IMR-90 (cell line): ENCODE data around the gene MT1A. TPM values are rescaled to one million over a fixed set of nuclear protein-coding genes. Genes with fewer than 3 reads are reported as not detected.

Source experiments
- ATAC-seq: fragments of 200-7000 bp; cut with Tn5 transposase; 2 replicates; pipeline ENCODE4 v1.9.1; 2020; ENCODE audit warnings: low read depth, mild to moderate bottlenecking, moderate library complexity
- BruUV-seq: library from RNA; stranded (reverse); fragments of 400-500 nt; replicated peaks from 2 replicates; lab custom pipeline; 2021; lab: Mats Ljungman, UMichigan
- CTCF ChIA-PET: fragments of 300-600 bp; formaldehyde crosslinking; extraction: SDS; loops from one replicate; lab custom pipeline; 2021; ENCODE audit warnings: antibody characterized with exemption; lab: Yijun Ruan, JAX
- POLR2A ChIA-PET: fragments of 300-600 bp; sonication (Branson Sonifier 250); formaldehyde crosslinking; loops from one replicate; lab custom pipeline; 2022; ENCODE audit warnings: antibody characterized with exemption; ENCODE audit not compliant: unreplicated experiment; lab: Charles Lee
- DNase-seq: peaks from one replicate; pipeline ENCODE4 v3.0.0; 2013
- H2AFZ ChIP-seq: replicated peaks from 2 replicates; pipeline ENCODE3; 2013; ENCODE audit warnings: low read length, mild to moderate bottlenecking; ENCODE audit not compliant: poor library complexity
- H2AK5ac ChIP-seq: 2 replicates; pipeline ENCODE4 v1.6.1; 2013; ENCODE audit warnings: low read depth, low read length, inconsistent platforms
- H2AK9ac ChIP-seq: replicated peaks from 2 replicates; pipeline ENCODE3; 2013; ENCODE audit warnings: mild to moderate bottlenecking, low read depth, low read length, moderate library complexity; ENCODE audit not compliant: poor library complexity
- H2BK120ac ChIP-seq: 2 replicates; pipeline ENCODE4 v1.6.1; 2013; ENCODE audit warnings: low read depth, low read length, inconsistent platforms
- H2BK15ac ChIP-seq: 3 replicates; pipeline ENCODE4 v1.6.1; 2013; ENCODE audit warnings: low read depth, low read length, inconsistent platforms
- H2BK20ac ChIP-seq: 2 replicates; pipeline ENCODE4 v1.6.1; 2013; ENCODE audit warnings: low read depth, mild to moderate bottlenecking, inconsistent platforms, low read length, moderate library complexity
- H2BK5ac ChIP-seq: 2 replicates; pipeline ENCODE4 v1.6.1; 2013; ENCODE audit warnings: mild to moderate bottlenecking, low read depth, low read length, inconsistent platforms; ENCODE audit not compliant: poor library complexity, severe bottlenecking
- H3K14ac ChIP-seq: replicated peaks from 2 replicates; pipeline ENCODE4 v1.6.1; 2013; ENCODE audit warnings: low read depth, low read length, inconsistent platforms
- H3K18ac ChIP-seq: 2 replicates; pipeline ENCODE4 v1.6.1; 2013; ENCODE audit warnings: low read depth, low read length, control low read depth
- H3K23ac ChIP-seq: 2 replicates; pipeline ENCODE4 v1.6.1; 2013; ENCODE audit warnings: low read depth, low read length, inconsistent platforms
- H3K27ac ChIP-seq: 2 replicates; pipeline ENCODE4 v1.5.1; 2013; ENCODE audit warnings: mild to moderate bottlenecking, control low read depth, low read length; ENCODE audit not compliant: insufficient read depth
- H3K27me3 ChIP-seq: 2 replicates; pipeline ENCODE4 v1.6.1; 2013; ENCODE audit warnings: low read length; ENCODE audit not compliant: control insufficient read depth, insufficient read depth
- H3K36me3 ChIP-seq: 2 replicates; pipeline ENCODE4 v1.6.1; 2013; ENCODE audit warnings: low read length, mixed read lengths; ENCODE audit not compliant: control insufficient read depth, insufficient read depth
- H3K4ac ChIP-seq: 2 replicates; pipeline ENCODE4 v1.6.1; 2013; ENCODE audit warnings: low read depth, low read length, inconsistent platforms
- H3K4me1 ChIP-seq: 2 replicates; pipeline ENCODE4 v1.6.1; 2013; ENCODE audit warnings: low read length, mixed read lengths; ENCODE audit not compliant: control insufficient read depth, insufficient read depth
- H3K4me2 ChIP-seq: 2 replicates; pipeline ENCODE4 v1.6.1; 2013; ENCODE audit warnings: low read depth, mild to moderate bottlenecking, control low read depth, low read length, moderate library complexity
- H3K4me3 ChIP-seq: 2 replicates; pipeline ENCODE4 v1.5.1; 2013; ENCODE audit warnings: low read depth, mild to moderate bottlenecking, control low read depth, low read length, moderate library complexity; ENCODE audit not compliant: insufficient read depth
- H3K56ac ChIP-seq: 2 replicates; pipeline ENCODE4 v1.6.1; 2013; ENCODE audit warnings: low read length, inconsistent platforms; ENCODE audit not compliant: insufficient read depth; ENCODE audit errors: extremely low read depth
- H3K79me1 ChIP-seq, 2 experiments: 2 replicates each; pipeline ENCODE4 v1.6.1; 2013; ENCODE audit warnings: low read length in 2 of 2, inconsistent platforms in 1 of 2, low read depth in 1 of 2
- H3K9ac ChIP-seq: 2 replicates; pipeline ENCODE4 v1.6.1; 2013; ENCODE audit warnings: low read depth, low read length, control low read depth
- H3K9me1 ChIP-seq: 2 replicates; pipeline ENCODE4 v1.6.1; 2013; ENCODE audit warnings: low read length, inconsistent platforms; ENCODE audit not compliant: insufficient read depth
- H3K9me3 ChIP-seq: 2 replicates; pipeline ENCODE4 v1.6.1; 2013; ENCODE audit warnings: low read length; ENCODE audit not compliant: control insufficient read depth, insufficient read depth
- H4K20me1 ChIP-seq: 2 replicates; pipeline ENCODE4 v1.6.1; 2013; ENCODE audit warnings: low read length, inconsistent platforms; ENCODE audit not compliant: insufficient read depth
- H4K5ac ChIP-seq: 2 replicates; pipeline ENCODE4 v1.6.1; 2013; ENCODE audit warnings: mild to moderate bottlenecking, low read depth, low read length, control low read depth
- H4K8ac ChIP-seq, 2 experiments: 2 replicates each; pipeline ENCODE4 v1.6.1; 2013; ENCODE audit warnings: low read depth in 2 of 2, low read length in 2 of 2, control low read depth in 1 of 2, inconsistent platforms in 1 of 2
- H4K91ac ChIP-seq: 2 replicates; pipeline ENCODE4 v1.6.1; 2013; ENCODE audit warnings: low read depth, low read length, inconsistent platforms; ENCODE audit not compliant: insufficient read depth
- BHLHE40 ChIP-seq: fragments of 150-350 bp; IDR thresholded peaks from 2 replicates; pipeline ENCODE4 v1.6.1; 2016; ENCODE audit warnings: mild to moderate bottlenecking, low read depth, low read length
- CEBPB ChIP-seq: IDR thresholded peaks from 2 replicates; pipeline ENCODE4 v1.6.1; 2012; ENCODE audit warnings: low read depth, low read length, improper control_type of control experiment
- CHD1 ChIP-seq: IDR thresholded peaks from 2 replicates; pipeline ENCODE4 v1.6.1; 2012; ENCODE audit warnings: low read depth, low read length, improper control_type of control experiment
- FOS ChIP-seq: fragments of 150-350 bp; IDR thresholded peaks from 2 replicates; pipeline ENCODE4 v1.6.1; 2016; ENCODE audit warnings: low read depth, low read length
- MAFK ChIP-seq: IDR thresholded peaks from 2 replicates; pipeline ENCODE4 v1.6.1; 2012; ENCODE audit warnings: low read depth, low read length, improper control_type of control experiment
- MAZ ChIP-seq: IDR thresholded peaks from 2 replicates; pipeline ENCODE4 v1.6.1; 2012; ENCODE audit warnings: low read depth, mild to moderate bottlenecking, low read length, improper control_type of control experiment, moderate library complexity, borderline replicate concordance
- MXI1 ChIP-seq: IDR thresholded peaks from 2 replicates; pipeline ENCODE4 v1.6.1; 2012; ENCODE audit warnings: low read depth, mild to moderate bottlenecking, low read length, moderate library complexity, borderline replicate concordance
- NFE2L2 ChIP-seq: fragments of 150-350 bp; IDR thresholded peaks from 2 replicates; pipeline ENCODE4 v1.6.1; 2016; ENCODE audit warnings: low read depth, mild to moderate bottlenecking, low read length
- POLR2A ChIP-seq: IDR thresholded peaks from 2 replicates; pipeline ENCODE4 v1.6.1; 2012; ENCODE audit warnings: mild to moderate bottlenecking, low read depth, low read length
- RAD21 ChIP-seq: IDR thresholded peaks from 2 replicates; pipeline ENCODE4 v1.6.1; 2012; ENCODE audit warnings: low read length, improper control_type of control experiment
- RCOR1 ChIP-seq: IDR thresholded peaks from 2 replicates; pipeline ENCODE4 v1.6.1; 2012; ENCODE audit warnings: mild to moderate bottlenecking, low read length, improper control_type of control experiment; ENCODE audit not compliant: insufficient replicate concordance
- RFX5 ChIP-seq: IDR thresholded peaks from 2 replicates; pipeline ENCODE4 v1.8.0; 2012; ENCODE audit warnings: low read depth, mild to moderate bottlenecking, low read length, moderate library complexity
- SMC3 ChIP-seq: fragments of 150-350 bp; IDR thresholded peaks from 2 replicates; pipeline ENCODE4 v1.6.1; 2016; ENCODE audit warnings: low read depth, mild to moderate bottlenecking, antibody characterized with exemption, low read length, moderate library complexity
- whole genome bisulfite sequencing, 2 experiments: methylation state at CpG; one replicate each; pipeline versions ENCODE4 v1.1.5 to v1.1.7; 2013; ENCODE audit warnings: missing lambda C conversion rate in 2 of 2; ENCODE audit not compliant: insufficient read length in 1 of 2; ENCODE audit errors: extremely low coverage in 2 of 2; 5-methylcytosine and 5-hydroxymethylcytosine counted together
- dilution Hi-C: fragments of 300-500 bp; cut with HindIII; formaldehyde crosslinking; loops from one replicate; pipeline ENCODE4 v1.14.3; 2018; ENCODE audit warnings: low sequenced_read_pairs; ENCODE audit not compliant: unreplicated experiment
- in situ Hi-C: fragments of 300-500 bp; cut with MboI; formaldehyde crosslinking; loops from 3 replicates; pipeline ENCODE4 v1.14.3; 2019; ENCODE audit warnings: low sequenced_read_pairs, inconsistent platforms, mixed read lengths
- intact Hi-C: fragments of 100-400 bp; cut with micrococcal nuclease; formaldehyde crosslinking; loops from 2 replicates; pipeline ENCODE4 v1.10.0; 2022
- polyA plus RNA-seq, 3 experiments: library from polyadenylated mRNA; depleted of rRNA; stranded (reverse); fragments of >200 nt; gene quantifications; 2 replicates each; pipeline ENCODE4 v1.2.3, GENCODE V29; 2012; ENCODE audit warnings: low replicate concordance in 1 of 3
- total RNA-seq: library from RNA; depleted of rRNA; stranded (reverse); fragments of >200 nt; gene quantifications from 2 replicates; pipeline ENCODE4 v1.2.3, GENCODE V29; 2012
- TF ChIP-seq, protein P1 (sequence below): conservative IDR thresholded peaks from 2 replicates; pipeline ENCODE4 v1.5.1; 2012; ENCODE audit warnings: mild to moderate bottlenecking, low read depth, low read length, improper control_type of control experiment
- TF ChIP-seq, protein P2 (sequence below): fragments of 150-350 bp; IDR thresholded peaks from 2 replicates; pipeline ENCODE4 v1.6.1; 2016; ENCODE audit warnings: low read depth, mild to moderate bottlenecking, low read length, moderate library complexity, borderline replicate concordance

Gene MT1A
- total and polyA plus RNA-seq, 2 of the 4 experiments (the other 2 are of a cell fraction) = 1.6 TPM; not detected in 1

DNA sequence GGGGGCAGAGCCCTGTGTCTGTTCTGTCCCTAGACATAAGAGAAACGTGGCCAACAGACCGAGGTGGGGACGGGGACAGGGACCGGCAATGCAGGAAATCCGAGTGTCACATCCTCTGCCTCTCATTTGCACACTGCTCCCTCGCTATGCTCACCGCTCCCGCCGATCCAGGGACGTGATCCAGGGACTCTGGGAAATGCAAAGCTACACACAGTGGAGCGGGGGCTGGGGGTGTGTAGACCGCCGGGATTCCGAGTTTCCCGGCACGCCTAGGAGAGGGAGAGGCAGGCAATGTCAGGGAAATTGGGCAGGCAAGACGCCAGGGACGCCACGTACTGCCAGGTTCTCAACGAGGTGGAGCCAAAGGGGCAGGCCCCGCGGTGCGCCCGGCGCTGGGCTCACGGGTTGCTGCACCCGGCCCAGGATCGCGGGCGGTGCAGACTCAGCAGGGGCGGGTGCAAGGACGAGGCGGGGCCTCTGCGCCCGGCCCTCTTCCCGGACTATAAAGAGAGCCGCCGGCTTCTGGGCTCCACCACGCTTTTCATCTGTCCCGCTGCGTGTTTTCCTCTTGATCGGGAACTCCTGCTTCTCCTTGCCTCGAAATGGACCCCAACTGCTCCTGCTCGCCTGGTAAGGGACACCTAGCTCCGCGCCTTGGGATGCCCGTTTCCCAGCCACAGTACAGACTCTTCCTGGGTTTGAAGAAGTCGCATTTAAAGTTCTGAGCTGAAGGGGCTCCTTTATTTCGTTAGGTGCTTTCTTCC, 43.7 kb downstream of the MT1A start, which contains the start of gene MT1X:
MT1X (plus strand) TSS at position 532 of the 764 bp plus-strand sequence; CDS start at position 603, 71 bp downstream.
- H3K79me1 ChIP-seq = peaks cover 3% of the 10 kb centered on the region in 2 experiments; a peak in 1 of 4 replicates
- peak within 1 kb of the TSS; percentile 73 for H3K23ac ChIP-seq
- 1% methylated on average over 20 of the region's 49 CpGs; no CpG with 5 or more reads in 1 of the 2 experiments for WGBS, 2 experiments
- peak within 1 kb of the TSS; percentile 19; the same call in 1 of the 3 replicates for H2BK15ac ChIP-seq
- peak within 1 kb of the TSS; percentile 21 for H2BK20ac ChIP-seq
- H4K20me1 ChIP-seq = no peaks in the 10 kb centered on the region
- H2AK9ac ChIP-seq = peak within 1 kb of the TSS; percentile 90
- peaks cover 7% of the 10 kb centered on the region; the same call in 1 of the 2 replicates for H3K4me1 ChIP-seq
- ChIA-PET POLR2A (interaction anchor here (0.6 kb wide), 1 partner anchor 29 kb away, joined by 9 read pairs; no protein-coding TSS in a partner anchor), CTCF (interaction anchor here (1.8 kb wide), 1 partner anchor 9 kb away, joined by 8 read pairs; no protein-coding TSS in a partner anchor)
- H4K91ac ChIP-seq = peak within 1 kb of the TSS; percentile 53
- DNase-seq (peak; percentile 77), ATAC-seq (peak; percentile 99)
- H3K56ac ChIP-seq = peak within 1 kb of the TSS; percentile 60
- peak within 1 kb of the TSS; percentile 50 for H3K27ac ChIP-seq
- peak within 1 kb of the TSS; percentile 81 for H2AK5ac ChIP-seq
- no TSS peak for BruUV-seq
- H2BK120ac ChIP-seq = peak within 1 kb of the TSS; percentile 69
- peak within 1 kb of the TSS; percentile 94 for H2AFZ ChIP-seq
- peak within 1 kb of the TSS; percentile 77 for H3K9ac ChIP-seq
- H3K18ac ChIP-seq = peak within 1 kb of the TSS; percentile 39
- H2BK5ac ChIP-seq = no peak within 1 kb of the TSS
- H3K4me3 ChIP-seq = peak within 1 kb of the TSS; percentile 58
- 0 out of 2 replicates have a peak, but pooled peaks cover 3% of the 10 kb centered on the region for H3K9me3 ChIP-seq
- in situ Hi-C loops = no loop called here
- H3K36me3 ChIP-seq = no peaks in the 10 kb centered on the region; the same call in 1 of the 2 replicates
- peak within 1 kb of the TSS; percentile 75 for H3K14ac ChIP-seq
- H4K8ac ChIP-seq = peak within 1 kb of the TSS; percentile 53 to 95
- H4K5ac ChIP-seq = peak within 1 kb of the TSS; percentile 56; the same call in 1 of the 2 replicates
- peak within 1 kb of the TSS; percentile 80 for H3K4ac ChIP-seq
- peaks cover 7% of the 10 kb centered on the region for H3K27me3 ChIP-seq
- H3K9me1 ChIP-seq = no peaks in the 10 kb centered on the region
- dilution Hi-C loops = no loop called here
- intact Hi-C loops = loop anchor here (5.0 kb wide), 2 partner anchors 55 to 75 kb away; partner anchors contain the start of genes MT1E and MT2A
- H3K4me2 ChIP-seq = peak within 1 kb of the TSS; percentile 93
- TF ChIP-seq, protein P1, sequence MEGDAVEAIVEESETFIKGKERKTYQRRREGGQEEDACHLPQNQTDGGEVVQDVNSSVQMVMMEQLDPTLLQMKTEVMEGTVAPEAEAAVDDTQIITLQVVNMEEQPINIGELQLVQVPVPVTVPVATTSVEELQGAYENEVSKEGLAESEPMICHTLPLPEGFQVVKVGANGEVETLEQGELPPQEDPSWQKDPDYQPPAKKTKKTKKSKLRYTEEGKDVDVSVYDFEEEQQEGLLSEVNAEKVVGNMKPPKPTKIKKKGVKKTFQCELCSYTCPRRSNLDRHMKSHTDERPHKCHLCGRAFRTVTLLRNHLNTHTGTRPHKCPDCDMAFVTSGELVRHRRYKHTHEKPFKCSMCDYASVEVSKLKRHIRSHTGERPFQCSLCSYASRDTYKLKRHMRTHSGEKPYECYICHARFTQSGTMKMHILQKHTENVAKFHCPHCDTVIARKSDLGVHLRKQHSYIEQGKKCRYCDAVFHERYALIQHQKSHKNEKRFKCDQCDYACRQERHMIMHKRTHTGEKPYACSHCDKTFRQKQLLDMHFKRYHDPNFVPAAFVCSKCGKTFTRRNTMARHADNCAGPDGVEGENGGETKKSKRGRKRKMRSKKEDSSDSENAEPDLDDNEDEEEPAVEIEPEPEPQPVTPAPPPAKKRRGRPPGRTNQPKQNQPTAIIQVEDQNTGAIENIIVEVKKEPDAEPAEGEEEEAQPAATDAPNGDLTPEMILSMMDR = no peak
- TF ChIP-seq RCOR1 = no peak
- TF ChIP-seq MXI1 = 0 out of 2 replicates have a peak, but pooled peaks have one; percentile 8
- TF ChIP-seq POLR2A = peak; percentile 91
- TF ChIP-seq BHLHE40 = 0 out of 2 replicates have a peak, but pooled peaks have one; percentile 12
- TF ChIP-seq NFE2L2 = no peak
- peak; percentile 23; the same call in 1 of the 2 replicates for TF ChIP-seq MAZ
- no peak for TF ChIP-seq RFX5
- TF ChIP-seq CEBPB = no peak
- TF ChIP-seq CHD1 = no peak
- TF ChIP-seq RAD21 = no peak
- TF ChIP-seq, protein P2, sequence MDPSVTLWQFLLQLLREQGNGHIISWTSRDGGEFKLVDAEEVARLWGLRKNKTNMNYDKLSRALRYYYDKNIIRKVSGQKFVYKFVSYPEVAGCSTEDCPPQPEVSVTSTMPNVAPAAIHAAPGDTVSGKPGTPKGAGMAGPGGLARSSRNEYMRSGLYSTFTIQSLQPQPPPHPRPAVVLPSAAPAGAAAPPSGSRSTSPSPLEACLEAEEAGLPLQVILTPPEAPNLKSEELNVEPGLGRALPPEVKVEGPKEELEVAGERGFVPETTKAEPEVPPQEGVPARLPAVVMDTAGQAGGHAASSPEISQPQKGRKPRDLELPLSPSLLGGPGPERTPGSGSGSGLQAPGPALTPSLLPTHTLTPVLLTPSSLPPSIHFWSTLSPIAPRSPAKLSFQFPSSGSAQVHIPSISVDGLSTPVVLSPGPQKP = no peak
- TF ChIP-seq MAFK = peak; percentile 57
- TF ChIP-seq FOS = no peak
- TF ChIP-seq SMC3 = no peak
